HL-60/S4 treated with phorbol 12-myristate 13-acetate at 8.2 ng/mL for 4 days and 3 days (cell line): ENCODE measurements around the gene RIMKLA.

ENCODE experiments used
- in situ Hi-C: fragments of 300-500 bp; cut with MboI; formaldehyde crosslinking; loops from 2 replicates; pipeline ENCODE4 v1.15.0; 2022; ENCODE audit warnings: low sequenced_read_pairs

RIMKLA gene

GRCh38 chr1:42380586-42381279 lies at the start of gene RIMKLA:
Gene RIMKLA (plus strand): TSS chr1:42380792. CDS start chr1:42380935, 143 bp downstream.
- in situ Hi-C loops = no loop called here

- in situ Hi-C loops = no loop called here
Measured at GRCh38 chr1:42332877-42333276, 47.7 kb upstream of the RIMKLA start.

GRCh38 chr1:42333662-42334239 lies 46.8 kb upstream of the RIMKLA start:
- in situ Hi-C loops = no loop called here

- in situ Hi-C loops = no loop called here
Measured at GRCh38 chr1:42334240-42335049, 46.1 kb upstream of the RIMKLA start.

GRCh38 chr1:42335050-42335808 lies 45.4 kb upstream of the RIMKLA start, which contains the start of gene FOXJ3:
Gene FOXJ3 (minus strand): TSS chr1:42335235. CDS start chr1:42311093, 24,142 bp downstream.
- in situ Hi-C loops = no loop called here

GRCh38 chr1:42335809-42336518 lies 44.6 kb upstream of the RIMKLA start:
- in situ Hi-C loops = no loop called here

GRCh38 chr1:42336978-42337377 lies 43.6 kb upstream of the RIMKLA start:
- in situ Hi-C loops = no loop called here

- in situ Hi-C loops = no loop called here
Measured at GRCh38 chr1:42340093-42340492, 40.5 kb upstream of the RIMKLA start.

- in situ Hi-C loops = no loop called here
Measured at GRCh38 chr1:42340901-42341300, 39.7 kb upstream of the RIMKLA start.

GRCh38 chr1:42343049-42343448 lies 37.5 kb upstream of the RIMKLA start:
- in situ Hi-C loops = no loop called here

- in situ Hi-C loops = no loop called here
Measured at GRCh38 chr1:42348498-42348897, 32.1 kb upstream of the RIMKLA start.

- in situ Hi-C loops = no loop called here
Measured at GRCh38 chr1:42350086-42350485, 30.5 kb upstream of the RIMKLA start.

- in situ Hi-C loops = no loop called here
Measured at GRCh38 chr1:42358791-42359190, 21.8 kb upstream of the RIMKLA start.

- in situ Hi-C loops = no loop called here
Measured at GRCh38 chr1:42359466-42359865, 21.1 kb upstream of the RIMKLA start.

- in situ Hi-C loops = no loop called here
Measured at GRCh38 chr1:42364089-42364488, 16.5 kb upstream of the RIMKLA start.

- in situ Hi-C loops = no loop called here
Measured at GRCh38 chr1:42364542-42364941, 16.1 kb upstream of the RIMKLA start.

- in situ Hi-C loops = no loop called here
Measured at GRCh38 chr1:42365118-42365517, 15.5 kb upstream of the RIMKLA start.

- in situ Hi-C loops = no loop called here
Measured at GRCh38 chr1:42368096-42368795, 12.3 kb upstream of the RIMKLA start.

- in situ Hi-C loops = no loop called here
Measured at GRCh38 chr1:42369471-42369870, 11.1 kb upstream of the RIMKLA start.
